Suppressor macrophage (primary cell): ENCODE results near the gene NEGR1.

Experiments
- DNase-seq, 4 experiments: peaks; one replicate each; pipeline ENCODE4 v3.0.0-alpha.2; 2020 to 2022

Gene NEGR1

DNA sequence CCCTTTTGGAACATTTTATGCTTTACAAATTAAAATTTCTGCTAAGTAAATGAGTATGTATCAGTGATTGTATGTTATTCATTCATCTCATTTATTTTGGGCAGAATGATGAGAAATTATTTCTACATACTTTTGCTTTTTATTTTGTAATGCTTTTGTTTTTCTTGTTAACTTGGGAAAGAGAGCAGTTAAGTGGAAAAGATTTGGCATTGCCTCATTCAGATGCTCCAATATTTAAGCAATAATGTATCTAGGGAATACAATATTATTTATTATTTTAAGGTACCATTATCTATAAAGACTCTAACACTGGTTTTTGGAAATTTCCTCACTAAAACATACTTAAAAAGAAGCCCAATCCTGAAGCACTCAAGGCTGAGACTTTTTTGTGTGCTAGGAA lies 431.8 kb downstream of the NEGR1 start:
- DNase-seq = no peak

DNA sequence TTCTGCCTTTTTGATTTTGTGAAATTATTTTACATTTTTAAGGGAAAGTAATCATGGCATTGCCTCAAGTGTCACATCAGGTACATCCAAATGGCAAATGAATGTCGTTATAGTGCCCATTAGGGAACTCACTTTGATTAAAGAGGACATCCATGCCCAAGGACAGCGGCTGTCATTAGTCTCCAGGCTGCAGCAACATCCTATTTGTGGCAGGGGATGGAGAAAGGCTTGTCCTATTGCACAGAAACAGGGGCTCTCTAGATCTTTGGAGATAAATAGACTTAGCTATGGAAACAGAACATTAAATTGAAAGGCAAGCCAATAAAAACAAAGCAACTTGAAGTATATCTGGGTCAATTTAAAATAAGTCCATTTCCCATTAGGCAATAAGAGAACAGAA lies 439.3 kb downstream of the NEGR1 start:
- DNase-seq = no peak

DNA sequence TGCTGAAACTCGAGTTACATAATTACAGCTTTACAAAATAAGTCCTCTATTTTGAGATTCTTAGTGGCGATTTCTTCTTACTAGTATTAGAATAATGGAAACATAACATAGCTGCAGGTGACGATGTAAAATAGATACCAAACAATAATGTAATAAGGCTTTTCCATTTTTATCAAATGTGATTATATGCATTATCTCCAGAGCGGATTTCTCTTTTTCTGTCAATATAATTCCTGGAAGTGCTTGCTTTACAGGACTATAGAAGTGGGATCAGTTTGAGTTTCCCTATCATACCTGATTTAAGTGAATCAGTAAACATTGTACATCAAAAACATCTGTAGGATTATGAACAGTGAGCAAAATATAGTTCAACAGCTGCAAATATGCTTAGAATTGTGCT lies 442.5 kb downstream of the NEGR1 start:
- DNase-seq = no peak

DNA sequence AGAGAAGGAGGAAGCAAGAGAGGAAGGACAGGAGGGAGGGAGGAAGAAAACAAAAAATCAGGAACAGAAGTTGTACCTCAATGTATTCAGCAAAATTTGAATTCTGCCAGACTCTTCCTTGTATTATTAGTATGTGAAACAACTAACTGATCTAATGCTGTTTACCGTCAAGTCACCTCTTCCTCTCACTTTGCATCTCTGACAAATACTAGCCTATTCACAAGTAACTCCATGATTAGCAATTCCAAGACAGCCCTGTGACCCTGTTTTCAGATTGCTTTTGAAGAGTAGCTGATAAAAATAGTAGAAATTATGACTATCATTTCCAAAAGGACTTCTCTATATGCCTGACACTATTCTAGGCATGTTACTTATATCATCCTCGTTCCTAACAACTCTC lies 445.4 kb downstream of the NEGR1 start:
- no peak for DNase-seq

DNA sequence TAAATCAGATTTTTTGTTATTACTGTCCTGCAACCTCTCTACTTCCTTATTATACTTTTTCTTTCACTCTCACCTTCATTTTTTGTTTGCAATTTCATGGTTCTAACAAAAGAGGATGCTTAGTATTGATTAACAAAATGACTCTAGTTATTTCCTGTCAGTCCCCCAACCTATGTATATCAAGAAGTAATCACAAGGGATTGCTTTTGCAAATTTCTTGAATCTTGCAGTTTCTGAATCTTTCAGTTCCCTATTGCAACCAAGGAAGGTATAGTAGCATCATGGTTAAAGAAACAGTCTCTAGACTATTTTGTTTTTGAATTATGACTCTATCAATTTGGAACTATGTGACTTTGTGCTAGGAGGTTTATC lies 446.9 kb downstream of the NEGR1 start:
- no peak for DNase-seq

DNA sequence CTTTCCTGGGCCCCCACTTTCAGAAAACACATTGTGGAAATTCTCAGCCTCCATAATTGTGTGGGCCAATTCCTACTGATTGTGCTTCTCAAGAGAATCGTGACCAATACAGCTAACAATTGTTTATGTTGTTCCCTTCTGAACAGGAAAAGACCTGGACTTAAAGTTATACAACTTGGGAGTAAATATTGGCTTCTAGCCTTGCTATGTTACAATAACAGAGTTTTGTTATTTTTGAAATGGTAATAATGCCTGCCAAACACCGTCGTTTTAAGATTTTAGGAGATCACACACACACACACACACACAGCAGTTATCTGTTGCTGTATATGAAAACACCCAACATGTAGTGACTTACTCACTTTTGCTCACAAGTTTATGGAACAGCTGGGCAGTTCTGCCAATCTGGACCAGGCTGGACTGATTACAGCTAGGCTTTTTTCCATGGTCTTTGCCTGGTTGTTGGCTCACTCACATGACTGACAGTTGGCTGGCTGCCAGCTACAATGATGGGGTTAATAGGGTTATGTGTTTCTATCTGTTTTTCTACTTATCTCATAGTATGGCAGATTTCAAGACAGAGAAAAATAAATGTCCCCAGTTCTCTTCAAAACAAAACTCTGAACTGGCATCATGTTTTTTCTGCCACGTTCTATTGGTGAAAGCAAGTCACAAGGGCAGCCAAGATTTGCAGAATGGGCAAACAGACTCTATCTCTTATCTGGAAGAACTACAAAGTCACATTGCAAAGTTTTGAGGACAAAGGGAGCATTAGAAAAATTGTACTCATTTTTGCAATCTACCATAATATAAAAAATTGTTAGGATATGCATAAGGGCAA lies 447.5 kb downstream of the NEGR1 start:
- DNase-seq = no peak

DNA sequence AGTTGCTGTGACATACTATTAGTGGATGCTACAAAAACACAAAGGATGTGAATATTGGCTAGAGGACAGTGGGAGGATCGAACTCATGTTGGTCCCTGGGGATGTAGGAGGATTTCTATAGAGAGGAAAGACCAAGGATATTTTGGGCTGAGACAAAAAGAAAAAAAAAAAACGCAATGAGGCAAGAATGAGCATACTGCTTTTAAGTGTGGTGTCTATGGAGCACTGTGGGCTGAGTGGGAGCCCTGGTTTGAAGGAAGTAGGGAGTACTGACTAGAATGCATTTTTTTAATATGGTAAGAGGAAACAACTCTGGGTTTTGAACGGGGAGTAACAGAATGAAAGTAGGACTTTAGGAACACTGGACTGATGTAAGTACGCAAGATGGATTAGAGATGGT lies 450.7 kb downstream of the NEGR1 start:
- peak in 3 of 4 experiments; percentile 14 to 32 (median 25) for DNase-seq

DNA sequence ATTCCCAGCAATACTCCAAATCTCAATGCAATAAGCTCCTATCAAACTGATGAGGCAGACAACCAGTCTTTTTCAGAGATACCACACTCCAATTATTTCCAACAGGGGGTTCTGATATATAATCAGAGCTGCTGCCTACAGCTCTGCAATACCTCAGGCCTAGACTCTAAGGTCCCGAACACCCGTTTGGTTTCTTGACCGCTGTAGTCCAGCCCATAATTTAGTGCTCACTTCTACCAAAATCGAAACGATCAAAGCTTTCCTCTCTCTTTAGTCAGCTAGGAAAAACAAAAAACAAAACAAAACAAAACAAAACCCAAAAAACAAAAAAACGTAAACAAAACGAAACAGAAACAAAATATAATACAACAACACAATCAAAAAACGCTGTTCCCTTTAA lies 453.0 kb downstream of the NEGR1 start:
- DNase-seq = no peak

DNA sequence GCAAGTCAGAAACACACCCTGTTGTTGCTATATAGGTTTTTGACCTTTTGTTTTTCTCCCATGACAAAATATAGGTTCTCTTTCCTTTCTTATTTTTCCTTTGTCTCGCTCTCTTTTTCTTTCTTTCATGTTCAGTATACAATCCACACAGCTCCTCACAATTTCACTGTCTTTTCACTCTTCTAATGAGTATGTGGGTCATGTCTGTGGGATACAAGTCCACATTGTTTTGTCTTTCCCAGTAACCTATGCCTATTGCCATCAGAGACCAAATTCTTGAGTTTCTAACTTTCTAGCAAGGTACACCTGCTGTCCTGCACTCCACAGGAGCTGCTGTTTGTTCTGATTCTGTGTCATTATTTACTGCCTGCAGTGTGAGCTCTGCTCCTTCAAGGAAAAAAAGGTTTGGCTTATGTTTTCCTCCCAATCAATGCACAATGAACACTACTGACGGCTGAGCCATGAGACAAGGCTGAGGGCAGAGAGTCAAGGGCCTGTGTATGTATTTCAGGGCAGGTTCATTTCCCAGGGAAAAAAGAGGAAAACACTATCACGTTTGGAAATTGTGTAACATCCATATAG lies 453.8 kb downstream of the NEGR1 start:
- DNase-seq = no peak

DNA sequence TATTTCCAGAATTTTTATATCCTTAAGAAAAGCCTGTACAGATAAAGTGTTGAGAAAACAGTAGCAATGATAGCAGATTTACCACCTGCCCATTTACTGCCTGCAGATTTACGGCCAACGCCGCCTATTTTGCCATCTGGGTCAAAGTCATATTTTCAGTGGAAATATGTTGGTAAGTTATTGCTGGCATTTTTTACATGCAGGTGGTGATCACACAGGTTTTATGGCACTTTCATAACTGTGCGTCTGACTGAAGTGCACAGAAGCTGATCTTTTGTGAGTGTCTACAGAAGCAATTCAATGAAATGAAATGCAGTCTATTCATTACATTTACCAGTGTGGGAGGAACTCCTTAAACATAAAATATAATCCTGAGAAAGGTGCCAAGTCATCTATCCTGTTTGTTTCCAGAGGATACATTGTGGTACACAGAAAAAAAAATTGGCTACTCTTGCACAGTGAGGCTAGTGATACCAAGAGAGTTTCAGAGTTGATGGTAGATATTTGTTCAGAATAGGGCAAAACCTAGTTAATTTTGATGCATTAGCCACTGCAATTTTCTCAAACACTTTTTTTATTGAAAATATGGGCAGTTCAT lies 458.5 kb downstream of the NEGR1 start:
- DNase-seq = no peak

DNA sequence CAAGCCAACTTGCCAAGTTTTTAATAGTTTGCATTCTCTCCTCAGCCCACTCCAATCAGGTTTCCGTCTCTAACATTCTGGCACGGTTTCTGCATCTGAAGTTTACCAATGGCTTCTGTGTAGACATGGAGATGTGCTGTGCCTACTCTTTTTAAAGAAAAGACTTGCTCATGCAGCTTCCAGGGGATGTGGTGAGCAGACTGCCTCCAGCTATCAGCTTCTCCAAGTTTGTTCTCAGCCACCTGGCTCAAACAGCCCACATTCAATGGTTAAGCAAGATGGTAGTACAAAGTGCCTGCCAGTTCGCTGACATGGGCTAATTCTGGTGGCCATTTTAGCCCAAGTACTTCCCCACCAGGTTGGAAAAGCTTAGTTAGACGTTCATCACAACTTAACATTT lies 465.3 kb downstream of the NEGR1 start:
- DNase-seq = no peak

DNA sequence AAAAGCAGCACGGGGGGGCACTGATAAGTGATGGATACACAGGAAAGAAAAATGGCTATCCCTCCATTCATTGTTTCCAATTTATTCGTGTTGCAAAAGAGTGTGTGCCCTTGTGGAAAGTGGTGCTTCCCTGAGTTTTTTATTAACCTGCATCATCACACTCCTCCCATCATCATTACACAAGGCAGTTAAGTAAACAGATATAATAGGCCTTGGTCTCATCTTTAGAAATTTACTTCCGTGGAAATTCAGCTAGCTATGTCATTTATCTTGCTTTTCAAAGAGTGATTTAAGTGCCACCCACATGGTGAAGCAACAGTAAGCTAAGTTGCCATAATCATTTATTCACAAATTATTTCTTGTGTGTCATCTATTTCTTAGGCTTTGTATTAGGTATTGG lies 473.3 kb downstream of the NEGR1 start:
- DNase-seq = no peak

DNA sequence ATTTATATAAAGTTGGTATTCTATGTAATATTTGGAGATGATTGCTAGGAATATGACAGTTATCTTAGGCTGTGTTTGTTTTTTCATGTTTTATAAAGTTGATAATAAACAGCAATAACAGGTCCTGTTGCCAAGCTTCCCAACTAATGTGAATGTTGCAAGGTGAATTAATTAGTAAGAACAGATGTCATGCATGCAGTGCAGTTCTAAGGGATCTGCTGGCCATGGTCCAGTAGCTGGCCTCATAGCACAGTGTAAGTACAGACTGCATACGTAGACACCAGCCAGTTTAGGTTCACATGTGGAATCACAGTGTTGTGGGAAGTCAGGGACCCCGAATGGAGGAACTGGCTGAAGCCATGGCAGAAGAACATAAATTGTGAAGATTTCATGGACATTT lies 478.2 kb downstream of the NEGR1 start:
- DNase-seq = no peak

DNA sequence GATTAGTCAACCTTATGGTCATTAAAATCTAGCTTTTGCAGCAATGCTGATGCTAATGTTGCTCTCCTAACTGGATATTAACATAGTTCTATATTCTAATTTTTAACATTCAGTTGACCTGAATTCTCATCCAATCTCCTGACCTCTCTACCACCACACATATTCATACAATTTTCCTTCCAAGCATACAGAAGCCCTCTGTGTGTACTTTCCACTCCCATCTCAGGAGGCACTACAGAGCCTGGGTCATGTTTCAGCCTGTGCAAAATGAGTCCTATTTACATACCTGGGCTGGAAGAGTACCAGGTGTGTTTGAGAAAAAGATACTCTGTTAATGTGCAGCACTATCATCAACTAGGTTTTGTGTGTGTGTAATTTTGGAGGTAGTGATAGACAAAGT lies 486.3 kb downstream of the NEGR1 start:
- DNase-seq = no peak

DNA sequence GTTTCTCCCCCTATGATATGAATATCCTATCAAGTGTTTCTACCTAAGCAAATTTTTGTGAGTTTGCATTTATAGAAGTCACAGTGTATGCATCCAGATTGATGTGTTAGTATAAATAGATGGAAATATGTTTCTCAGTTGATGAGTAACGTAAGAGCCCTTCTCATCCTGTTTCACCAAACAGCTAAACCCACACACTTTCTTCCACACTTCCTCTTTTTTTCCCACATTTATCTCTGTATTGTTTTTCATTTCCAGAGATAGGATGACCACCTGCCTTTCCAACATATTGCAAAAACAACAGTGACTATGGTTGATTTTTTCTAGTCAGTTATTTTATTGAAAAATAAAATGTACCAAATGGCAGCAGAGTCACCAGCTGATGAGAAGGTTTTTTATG lies 490.1 kb downstream of the NEGR1 start:
- peak in 2 of 4 experiments; percentile 29 to 34 for DNase-seq

DNA sequence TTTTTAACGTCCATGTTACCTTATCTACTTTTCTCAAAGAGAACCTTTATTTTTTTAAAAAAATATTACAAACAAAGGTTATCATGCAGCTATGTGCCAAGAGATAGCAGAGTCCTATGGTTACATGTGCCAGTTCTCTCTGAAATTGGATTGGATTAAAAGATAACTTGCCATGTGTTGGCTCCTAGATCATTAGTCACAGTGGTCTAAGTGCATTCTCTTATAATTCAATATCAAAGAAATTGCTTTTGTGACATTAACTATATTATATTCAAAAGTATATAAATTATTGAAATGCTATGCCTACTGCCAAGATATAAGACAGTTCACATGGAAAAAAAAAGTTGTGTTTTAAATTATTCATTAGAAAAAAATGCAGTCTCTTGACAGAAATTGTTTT lies 494.2 kb downstream of the NEGR1 start:
- no peak for DNase-seq

DNA sequence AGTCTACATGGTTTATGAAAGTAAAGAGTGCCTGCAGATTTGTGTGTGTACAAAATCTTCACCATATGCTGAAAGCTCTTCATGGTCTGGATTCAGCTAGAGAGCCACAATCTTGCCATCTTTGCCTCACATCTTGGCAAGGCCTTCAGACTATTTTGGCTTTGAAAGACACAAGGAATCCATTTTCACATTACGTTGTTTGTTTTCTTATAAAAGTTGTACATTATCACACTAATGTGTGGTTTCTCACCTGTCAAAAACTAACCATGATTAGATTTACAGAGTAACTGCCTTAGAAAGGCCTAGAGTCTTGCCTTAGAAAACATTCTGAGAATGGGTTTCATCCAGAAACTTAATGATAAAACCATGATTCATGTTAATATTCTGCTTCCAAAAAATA lies 494.6 kb downstream of the NEGR1 start:
- no peak for DNase-seq

DNA sequence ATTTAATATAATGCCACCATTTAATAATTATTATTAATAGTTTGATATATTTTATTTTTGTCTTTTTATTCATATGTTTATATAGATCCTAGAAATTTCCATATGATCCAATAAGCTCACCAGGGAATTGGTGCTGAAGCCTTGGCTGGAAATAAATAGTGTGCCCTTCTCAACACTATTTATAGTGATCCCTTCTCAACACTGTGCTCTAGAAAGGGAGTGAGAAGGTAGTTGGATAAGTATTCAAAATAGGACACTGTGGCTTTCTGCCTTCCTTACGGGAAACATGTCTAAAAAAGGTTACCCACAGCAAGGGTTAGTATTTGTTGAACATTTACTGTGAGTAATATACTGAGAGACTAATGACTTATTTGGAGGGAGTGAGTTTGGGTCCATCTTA lies 496.1 kb downstream of the NEGR1 start:
- DNase-seq = no peak

DNA sequence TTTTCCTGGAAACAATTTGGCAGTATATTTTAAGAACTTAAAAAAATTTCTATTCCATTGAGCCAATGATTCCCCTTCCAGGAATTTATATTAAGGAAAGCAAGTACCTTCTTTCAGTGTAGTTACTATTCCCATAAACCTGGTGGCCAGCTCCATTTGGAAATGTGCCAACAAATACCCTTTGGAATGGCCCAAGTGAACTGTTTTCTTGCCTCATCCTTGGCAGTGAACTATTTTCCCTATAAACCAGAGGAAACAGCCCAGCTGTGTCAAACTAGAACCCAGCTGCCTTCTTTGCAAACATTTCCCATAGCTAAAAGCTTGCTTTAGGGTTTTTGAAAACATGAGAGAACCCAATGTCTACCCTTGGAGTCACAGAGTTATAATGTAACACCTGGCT lies 496.9 kb downstream of the NEGR1 start:
- DNase-seq = no peak

DNA sequence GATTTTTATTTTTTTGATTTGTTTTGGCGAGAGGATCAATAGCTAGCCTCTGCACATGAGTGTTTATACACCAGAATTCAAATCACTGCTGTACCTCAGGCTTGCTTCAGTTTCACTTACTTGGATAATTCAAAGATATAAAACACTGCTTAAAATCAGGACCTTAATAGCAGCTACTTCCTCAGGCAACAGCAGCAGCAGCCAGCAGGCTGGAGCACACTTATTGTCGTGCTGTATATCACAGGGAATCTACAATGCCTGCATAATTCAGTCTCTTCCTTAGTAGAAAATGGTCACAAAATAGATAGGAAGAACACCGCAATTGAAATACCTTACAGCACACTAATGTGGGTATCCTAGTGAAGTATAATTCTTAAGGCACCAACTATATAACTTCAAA lies 497.3 kb downstream of the NEGR1 start:
- no peak for DNase-seq

DNA sequence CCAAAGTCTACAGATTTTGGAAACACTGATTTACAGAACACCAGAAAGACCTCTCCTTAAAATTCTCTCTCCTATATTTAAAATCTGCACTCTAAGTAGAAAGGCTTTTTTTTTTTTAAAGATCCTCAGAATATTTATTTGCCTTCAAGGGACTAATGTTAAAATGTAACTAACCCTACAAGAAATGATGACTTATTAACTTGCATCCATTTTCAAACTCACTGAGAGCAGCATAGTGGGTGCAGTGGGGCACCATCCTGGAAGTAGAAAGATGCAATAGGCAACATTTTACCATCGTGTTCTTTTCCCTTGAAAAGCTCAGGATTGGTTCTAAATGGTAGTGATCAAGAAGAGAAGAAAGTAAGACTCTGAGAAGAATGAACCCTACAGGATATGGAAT lies 498.1 kb downstream of the NEGR1 start:
- no peak for DNase-seq

DNA sequence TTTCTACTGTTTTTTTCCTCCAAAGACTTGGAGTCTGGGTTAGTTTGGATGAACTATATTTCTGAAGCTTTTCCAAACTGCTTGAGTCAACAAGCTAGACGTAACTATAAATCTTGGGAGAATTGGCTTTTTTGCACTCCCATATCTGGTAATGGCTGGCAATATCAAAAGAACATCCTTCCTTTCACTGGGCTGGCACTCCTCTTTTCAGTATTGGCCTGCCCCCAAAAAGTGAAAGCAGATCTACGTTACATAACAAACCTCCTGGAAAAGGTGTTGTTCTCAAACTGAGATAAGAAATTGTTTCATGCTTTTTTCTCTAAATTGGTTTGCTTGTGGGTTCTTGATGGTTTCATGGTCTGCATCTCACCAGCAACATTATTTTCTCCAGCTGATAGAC lies 499.3 kb downstream of the NEGR1 start:
- DNase-seq = no peak

DNA sequence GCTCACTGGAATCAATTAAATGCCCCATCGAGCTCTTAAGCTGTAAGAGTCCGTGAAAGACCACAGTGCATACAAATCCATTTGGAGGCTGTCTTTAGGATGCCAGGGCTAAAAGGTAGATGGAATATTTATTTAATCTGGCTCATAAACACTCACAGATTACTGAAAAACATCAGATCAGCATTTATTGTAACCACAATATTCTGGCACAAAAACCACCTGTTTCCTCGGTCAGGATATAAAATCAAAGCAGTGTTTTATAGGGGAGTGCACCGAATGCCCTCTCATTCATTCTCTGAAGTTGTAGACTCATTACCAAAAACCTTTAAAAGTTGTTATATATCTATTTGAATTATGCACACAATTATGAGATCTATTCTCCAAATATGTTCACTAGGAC lies 500.9 kb downstream of the NEGR1 start:
- DNase-seq = no peak

DNA sequence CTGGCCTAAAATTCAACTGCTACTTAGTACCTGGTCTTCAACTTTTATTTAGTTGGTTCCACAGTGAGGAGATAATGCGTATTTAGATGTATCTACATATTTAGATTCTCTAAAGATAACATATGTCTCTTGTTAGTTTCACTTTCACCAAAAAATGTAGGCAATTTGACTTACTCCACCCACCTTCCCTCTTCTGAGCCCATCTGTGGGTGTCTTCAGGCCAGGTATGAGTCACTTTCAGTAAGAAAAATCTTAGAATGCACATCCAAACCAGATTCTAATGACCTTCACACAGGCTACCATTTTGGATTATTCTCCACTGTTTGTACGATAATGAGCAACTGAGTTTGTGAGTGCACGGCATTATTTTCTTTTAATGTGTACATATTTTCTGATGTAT lies 501.7 kb downstream of the NEGR1 start:
- peak in 1 of 4 experiments; percentile 2 for DNase-seq
